ENCODE results near the gene FDXR.
"Not testable (repeated sequence)": the region's sequence is repeated elsewhere in the genome, so short reads cannot be mapped to it uniquely, and the experiment has no call there.

FDXR gene

GRCh38 chr17:74871356-74872076 is 1.3 kb downstream of the FDXR start:
- Mint-ChIP-seq H3K9me3 (no peaks in the 10 kb centered on the region), H3K36me3 (ENCODE audit: low read depth) (no peaks in the 10 kb centered on the region), H3K4me1 (peaks cover 67% of the 10 kb centered on the region), H3K27me3 (ENCODE audit: low read depth, poor library complexity) (peaks cover 4% of the 10 kb centered on the region), H3K27ac (no peak overlapping the region), H3K4me3 (peak overlapping the region; percentile 93)
- DNase-seq, result no peak
- TF ChIP-seq CTCF (IDR thresholded peaks at IDR 0.05), result no peak

GRCh38 chr17:74870512-74870911 is 2.3 kb downstream of the FDXR start:
- peaks cover 4% of the 10 kb centered on the region for H3K27me3 Mint-ChIP-seq (ENCODE audit: low read depth, poor library complexity)
- H3K27ac Mint-ChIP-seq, result no peak overlapping the region
- no peaks in the 10 kb centered on the region for H3K9me3 Mint-ChIP-seq
- DNase-seq, result no peak
- no peaks in the 10 kb centered on the region for H3K36me3 Mint-ChIP-seq (ENCODE audit: low read depth)
- no peak overlapping the region for H3K4me3 Mint-ChIP-seq
- H3K4me1 Mint-ChIP-seq, result peaks cover 57% of the 10 kb centered on the region
- TF ChIP-seq CTCF (IDR thresholded peaks at IDR 0.05), result no peak

GRCh38 chr17:74870028-74870427 is 2.8 kb downstream of the FDXR start:
- H3K27me3 Mint-ChIP-seq (ENCODE audit: low read depth, poor library complexity); H3K27ac Mint-ChIP-seq; H3K9me3 Mint-ChIP-seq; DNase-seq; H3K4me3 Mint-ChIP-seq; H3K36me3 Mint-ChIP-seq (ENCODE audit: low read depth): not testable (repeated sequence)
- H3K4me1 Mint-ChIP-seq, result peaks cover 56% of the 10 kb centered on the region

- DNase-seq, result no peak
- no peak overlapping the region for H3K4me3 Mint-ChIP-seq
- H3K36me3 Mint-ChIP-seq (ENCODE audit: low read depth), result no peaks in the 10 kb centered on the region
- H3K27me3 Mint-ChIP-seq (ENCODE audit: low read depth, poor library complexity), result peaks cover 7% of the 10 kb centered on the region
- H3K9me3 Mint-ChIP-seq, result no peaks in the 10 kb centered on the region
- no peak overlapping the region for H3K27ac Mint-ChIP-seq
- TF ChIP-seq CTCF (IDR thresholded peaks at IDR 0.05), result no peak
- H3K4me1 Mint-ChIP-seq, result peaks cover 56% of the 10 kb centered on the region
Observed at GRCh38 chr17:74868908-74869255, 3.9 kb downstream of the FDXR start.

- no peak for TF ChIP-seq CTCF (IDR thresholded peaks at IDR 0.05)
- H3K4me1 Mint-ChIP-seq, result peaks cover 51% of the 10 kb centered on the region
Observed at GRCh38 chr17:74868251-74868907, 4.4 kb downstream of the FDXR start.

GRCh38 chr17:74866198-74866835 is 6.5 kb downstream of the FDXR start:
- H3K9me3 Mint-ChIP-seq, result no peaks in the 10 kb centered on the region
- H3K27ac Mint-ChIP-seq, result no peak overlapping the region
- H3K27me3 Mint-ChIP-seq (ENCODE audit: low read depth, poor library complexity), result peaks cover 26% of the 10 kb centered on the region
- no peak for DNase-seq
- peaks cover 35% of the 10 kb centered on the region for H3K4me1 Mint-ChIP-seq
- no peaks in the 10 kb centered on the region for H3K36me3 Mint-ChIP-seq (ENCODE audit: low read depth)
- H3K4me3 Mint-ChIP-seq, result no peak overlapping the region
- no peak for TF ChIP-seq CTCF (IDR thresholded peaks at IDR 0.05)

More at GRCh38 chr17:74868251-74868907, 4.4 kb downstream of the FDXR start:
- no peaks in the 10 kb centered on the region for H3K36me3 Mint-ChIP-seq (ENCODE audit: low read depth)
- H3K27me3 Mint-ChIP-seq (ENCODE audit: low read depth, poor library complexity), result peaks cover 12% of the 10 kb centered on the region
- no peak overlapping the region for H3K4me3 Mint-ChIP-seq
- no peaks in the 10 kb centered on the region for H3K9me3 Mint-ChIP-seq
- no peak overlapping the region for H3K27ac Mint-ChIP-seq
- DNase-seq, result no peak
